Activated B cell treated with CpG ODN at 0.5 μM for 24 hours (primary cell): Measurements from ENCODE around the gene SMPD3. TPM values are rescaled to one million over a fixed set of nuclear protein-coding genes. Genes with fewer than 3 reads are reported as not detected.
A peak's percentile ranks its signal among the peaks of the same experiment; 100 is the strongest.

ENCODE experiments used
- ATAC-seq: fragments of 200-7000 bp; cut with Tn5 transposase; one replicate; pipeline ENCODE4 v1.10.0; 2021; ENCODE audit warnings: low read depth, mild to moderate bottlenecking, moderate library complexity
- CTCF ChIA-PET: fragments of 350-600 bp; sonication (Branson Sonifier 250); formaldehyde crosslinking; loops from one replicate; lab custom pipeline; 2021; ENCODE audit warnings: antibody characterized with exemption; lab: Charles Lee
- POLR2A ChIA-PET: fragments of 350-600 bp; sonication (Branson Sonifier 250); formaldehyde crosslinking; loops from one replicate; lab custom pipeline; 2021; ENCODE audit warnings: antibody characterized with exemption; lab: Charles Lee
- DNase-seq: peaks from one replicate; pipeline ENCODE4 v3.0.0; 2022
- H3K27ac Mint-ChIP-seq: one replicate; pipeline ENCODE4 v1.8.0; 2020; ENCODE audit warnings: mixed read lengths
- H3K27me3 Mint-ChIP-seq: one replicate; pipeline ENCODE4 v1.8.0; 2021; ENCODE audit warnings: mixed read lengths
- H3K36me3 Mint-ChIP-seq: one replicate; pipeline ENCODE4 v1.8.0; 2021; ENCODE audit warnings: low read depth, mixed read lengths
- H3K4me1 Mint-ChIP-seq: one replicate; pipeline ENCODE4 v1.8.0; 2021; ENCODE audit warnings: mixed read lengths
- H3K4me3 Mint-ChIP-seq: one replicate; pipeline ENCODE4 v1.8.0; 2020; ENCODE audit warnings: mild to moderate bottlenecking, mixed read lengths
- H3K9me3 Mint-ChIP-seq: one replicate; pipeline ENCODE4 v1.8.0; 2020; ENCODE audit warnings: mixed read lengths
- intact Hi-C: fragments of 100-400 bp; cut with micrococcal nuclease; formaldehyde crosslinking; loops from one replicate; pipeline ENCODE4 v1.15.1; 2024
- total RNA-seq: library from RNA; stranded (reverse); gene quantifications from 2 replicates; pipeline ENCODE4 v1.2.3, GENCODE V29; 2022
- TF ChIP-seq, protein P1 (sequence below): fragments of 200-600 bp; IDR thresholded peaks from one replicate; pipeline ENCODE4 v1.8.0; 2022; ENCODE audit warnings: antibody characterized with exemption, mild to moderate bottlenecking

SMPD3 gene
- total RNA-seq, 1 donor from 2014 or later, result 0.35 TPM

DNA sequence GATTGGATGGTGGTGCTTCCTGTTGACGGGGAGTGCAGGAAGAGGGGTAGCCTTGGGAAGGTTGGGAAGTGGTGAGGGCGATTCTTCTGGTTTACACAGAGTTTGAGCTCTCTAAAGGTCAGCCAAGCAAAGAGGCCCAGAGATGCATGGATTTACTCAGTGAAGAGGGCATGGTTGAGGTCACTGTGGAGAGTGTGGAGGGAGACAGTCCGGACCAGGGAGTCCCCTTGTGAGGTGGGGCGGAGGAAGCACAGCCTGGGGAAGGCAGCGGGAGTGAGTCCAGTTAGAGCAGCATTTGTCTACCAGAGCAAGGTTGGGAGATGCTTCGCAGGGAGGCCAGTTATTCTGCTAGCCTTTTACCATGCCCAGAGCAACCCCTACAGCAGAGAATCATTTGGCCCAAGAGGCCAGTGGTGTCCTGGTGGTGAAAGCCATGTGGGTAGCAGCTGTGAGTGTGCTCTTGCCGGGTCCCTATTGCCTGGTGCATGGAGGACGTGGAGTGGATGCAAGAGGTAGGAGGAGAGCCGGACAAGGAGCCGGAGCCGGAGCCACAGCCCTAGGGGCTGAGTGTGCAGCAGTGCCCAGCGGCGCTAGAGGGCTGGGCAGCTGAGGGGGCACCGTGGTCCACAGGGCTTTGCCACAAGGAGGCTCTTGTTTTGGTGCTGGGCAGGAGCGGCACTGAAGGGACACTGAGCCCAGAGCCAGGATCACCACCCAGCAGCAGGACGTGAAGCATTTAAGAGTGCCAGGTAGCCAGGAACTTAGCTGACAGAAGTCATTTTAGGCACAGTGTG lies 109.8 kb downstream of the SMPD3 start:
- Mint-ChIP-seq H3K36me3 (peaks cover 78% of the 10 kb centered on the region), H3K4me1 (no peaks in the 10 kb centered on the region), H3K27me3 (no peaks in the 10 kb centered on the region), H3K9me3 (no peaks in the 10 kb centered on the region), H3K27ac (no peak overlapping the region), H3K4me3 (no peak overlapping the region)
- TF ChIP-seq, protein P1, sequence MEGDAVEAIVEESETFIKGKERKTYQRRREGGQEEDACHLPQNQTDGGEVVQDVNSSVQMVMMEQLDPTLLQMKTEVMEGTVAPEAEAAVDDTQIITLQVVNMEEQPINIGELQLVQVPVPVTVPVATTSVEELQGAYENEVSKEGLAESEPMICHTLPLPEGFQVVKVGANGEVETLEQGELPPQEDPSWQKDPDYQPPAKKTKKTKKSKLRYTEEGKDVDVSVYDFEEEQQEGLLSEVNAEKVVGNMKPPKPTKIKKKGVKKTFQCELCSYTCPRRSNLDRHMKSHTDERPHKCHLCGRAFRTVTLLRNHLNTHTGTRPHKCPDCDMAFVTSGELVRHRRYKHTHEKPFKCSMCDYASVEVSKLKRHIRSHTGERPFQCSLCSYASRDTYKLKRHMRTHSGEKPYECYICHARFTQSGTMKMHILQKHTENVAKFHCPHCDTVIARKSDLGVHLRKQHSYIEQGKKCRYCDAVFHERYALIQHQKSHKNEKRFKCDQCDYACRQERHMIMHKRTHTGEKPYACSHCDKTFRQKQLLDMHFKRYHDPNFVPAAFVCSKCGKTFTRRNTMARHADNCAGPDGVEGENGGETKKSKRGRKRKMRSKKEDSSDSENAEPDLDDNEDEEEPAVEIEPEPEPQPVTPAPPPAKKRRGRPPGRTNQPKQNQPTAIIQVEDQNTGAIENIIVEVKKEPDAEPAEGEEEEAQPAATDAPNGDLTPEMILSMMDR, result no peak
- ChIA-PET CTCF (interaction anchor here (1.5 kb wide), 1 partner anchor 74 kb away, joined by 4 read pairs; the partner anchor contains the start of gene SLC7A6), POLR2A (no interaction called here)
- ATAC-seq, result no peak
- intact Hi-C loops, result no loop called here
- DNase-seq, result no peak

DNA sequence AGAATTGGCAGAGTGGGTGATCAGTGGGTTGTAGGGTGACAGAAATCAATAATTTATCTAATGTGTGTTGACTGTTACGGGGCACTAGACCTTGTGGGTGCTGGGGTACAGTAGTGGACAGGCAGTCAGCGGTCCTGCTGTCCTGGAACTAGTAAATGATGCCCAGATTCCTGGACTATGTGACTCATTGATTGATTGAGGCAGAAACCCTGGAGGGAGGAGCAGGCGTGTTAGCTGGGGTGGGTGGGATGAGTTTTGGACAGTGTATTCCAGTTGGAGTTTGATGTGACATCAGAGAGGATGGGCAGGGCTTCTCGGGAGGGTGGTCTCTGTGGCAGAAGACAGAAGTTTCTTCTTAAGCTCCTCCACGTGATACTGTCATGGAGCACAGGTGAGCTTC lies 113.1 kb downstream of the SMPD3 start:
- Mint-ChIP-seq H3K27ac (no peak overlapping the region), H3K4me3 (no peak overlapping the region), H3K9me3 (no peaks in the 10 kb centered on the region), H3K36me3 (peaks cover 62% of the 10 kb centered on the region), H3K27me3 (no peaks in the 10 kb centered on the region), H3K4me1 (peaks cover 11% of the 10 kb centered on the region)
- POLR2A ChIA-PET, result no interaction called here
- intact Hi-C loops, result no loop called here
- CTCF ChIA-PET, result interaction anchor here (0.9 to 1.2 kb wide), 2 partner anchors 71 to 74 kb away, joined by 4 read pairs; partner anchors contain the start of gene SLC7A6
- no peak for ATAC-seq
- TF ChIP-seq, protein P1, result no peak
- no peak for DNase-seq

DNA sequence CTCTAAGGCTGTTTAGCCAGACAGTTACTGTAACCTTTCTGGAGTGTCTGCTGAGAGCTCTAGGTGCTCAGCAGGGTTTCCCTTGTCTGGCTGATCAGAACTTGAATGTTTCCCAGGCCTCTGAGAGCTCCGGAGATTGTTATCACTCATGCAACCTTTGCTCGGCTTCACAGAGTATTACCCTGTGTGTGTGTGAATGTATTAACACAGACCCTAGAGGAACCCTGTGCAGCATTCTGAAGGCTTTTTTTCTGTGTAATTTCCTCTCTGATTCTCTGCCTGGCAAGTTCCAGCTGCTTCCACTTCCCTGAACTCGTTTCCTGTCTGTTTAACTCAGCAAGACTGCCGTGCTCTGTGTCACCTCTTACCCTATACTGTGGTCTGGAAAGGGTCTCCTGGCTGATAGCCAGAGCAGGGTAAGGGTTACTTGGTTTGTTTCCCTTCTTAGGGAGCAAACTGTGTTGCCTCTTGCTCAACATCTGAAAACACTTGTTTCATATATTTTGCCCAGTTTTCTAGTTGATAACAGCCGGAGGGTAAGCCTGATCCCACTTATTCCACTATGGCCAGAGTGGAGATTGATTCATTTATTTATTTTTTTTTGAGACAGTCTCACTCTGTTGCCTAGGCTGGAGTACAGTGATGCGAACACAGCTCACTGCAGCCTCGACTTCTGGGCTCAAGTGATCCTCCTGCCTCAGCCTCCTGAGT lies 115.7 kb downstream of the SMPD3 start:
- intact Hi-C loops, result no loop called here
- TF ChIP-seq, protein P1, result no peak
- Mint-ChIP-seq H3K36me3 (peaks cover 39% of the 10 kb centered on the region), H3K4me3 (no peak overlapping the region), H3K27me3 (no peaks in the 10 kb centered on the region), H3K27ac (peak overlapping the region; percentile 19), H3K9me3 (no peaks in the 10 kb centered on the region), H3K4me1 (peaks cover 14% of the 10 kb centered on the region)
- DNase-seq, result no peak
- ChIA-PET CTCF (interaction anchor here (0.8 to 17.1 kb wide), 2 partner anchors 21 to 71 kb away, joined by 3 to 321 read pairs; partner anchors contain the start of genes PRMT7 and SLC7A6), POLR2A (no interaction called here)
- ATAC-seq, result peak; percentile 15

DNA sequence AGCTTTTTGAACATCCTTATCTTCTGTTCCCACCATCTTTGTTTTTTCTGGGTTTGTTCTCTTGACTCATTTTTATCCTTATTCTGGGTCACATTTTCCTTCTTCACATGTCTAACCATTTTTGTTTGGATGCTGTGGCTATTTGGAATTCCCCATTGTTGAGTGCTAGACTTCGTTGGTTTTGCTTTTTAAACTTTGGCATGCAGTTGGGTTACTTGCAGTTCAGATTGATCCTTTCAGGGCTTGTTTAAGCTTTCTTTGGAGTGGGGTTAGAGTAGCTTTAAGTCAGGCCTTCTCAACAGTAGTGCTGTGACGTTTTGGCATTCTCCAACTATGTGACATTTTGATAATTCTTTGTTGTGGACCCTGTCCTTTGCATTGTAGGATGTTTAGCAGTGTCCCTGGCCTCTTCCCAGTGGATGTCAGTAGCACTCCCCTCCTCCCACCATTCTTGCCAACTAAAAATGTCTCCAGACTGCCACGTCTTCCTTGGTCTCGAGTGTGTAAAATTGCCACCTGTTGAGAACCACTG lies 116.4 kb downstream of the SMPD3 start:
- intact Hi-C loops, result no loop called here
- ATAC-seq, result no peak
- Mint-ChIP-seq H3K4me1 (peaks cover 14% of the 10 kb centered on the region), H3K9me3 (no peaks in the 10 kb centered on the region), H3K4me3 (no peak overlapping the region), H3K36me3 (peaks cover 34% of the 10 kb centered on the region), H3K27ac (peak overlapping the region; percentile 19), H3K27me3 (no peaks in the 10 kb centered on the region)
- TF ChIP-seq, protein P1, result no peak
- no peak for DNase-seq
- ChIA-PET CTCF (interaction anchor here (0.8 to 17.1 kb wide), 2 partner anchors 21 to 71 kb away, joined by 3 to 321 read pairs; partner anchors contain the start of genes PRMT7 and SLC7A6), POLR2A (no interaction called here)
